MCF 10A (cell line): Measurements from ENCODE around the gene TNIK. TPM values are rescaled to one million over a fixed set of nuclear protein-coding genes. Genes with fewer than 3 reads are reported as not detected.

Experiments
- BruUV-seq: library from RNA; stranded (reverse); fragments of 400-500 nt; replicated peaks from 2 replicates; lab custom pipeline; 2021; lab: Mats Ljungman, UMichigan
- CTCF ChIA-PET: fragments of 300-600 bp; sonication (Branson Sonifier 250); formaldehyde crosslinking; extraction: SDS; loops from one replicate; lab custom pipeline; 2021; ENCODE audit warnings: antibody characterized with exemption, inconsistent platforms; lab: Yijun Ruan, JAX
- POLR2A ChIA-PET: fragments of 300-600, 350-650 bp; sonication (Branson Sonifier 250); formaldehyde crosslinking; extraction: SDS; loops from one replicate; lab custom pipeline; 2020; ENCODE audit warnings: antibody characterized with exemption, inconsistent platforms; lab: Yijun Ruan, JAX
- DNase-seq: peaks from one replicate; pipeline ENCODE4 v3.0.0-alpha.2; 2018; ENCODE audit not compliant: unreplicated experiment
- H3K27ac Mint-ChIP-seq: one replicate; pipeline ENCODE4 v1.8.0; 2022; ENCODE audit warnings: mild to moderate bottlenecking, low read depth, mixed read lengths; ENCODE audit not compliant: unreplicated experiment
- H3K27me3 Mint-ChIP-seq: one replicate; pipeline ENCODE4 v1.8.0; 2022; ENCODE audit warnings: mixed read lengths; ENCODE audit not compliant: insufficient read depth, unreplicated experiment
- H3K36me3 Mint-ChIP-seq: one replicate; pipeline ENCODE4 v1.8.0; 2022; ENCODE audit warnings: mild to moderate bottlenecking, moderate library complexity, mixed read lengths; ENCODE audit not compliant: insufficient read depth, unreplicated experiment
- H3K4me1 Mint-ChIP-seq: one replicate; pipeline ENCODE4 v1.8.0; 2022; ENCODE audit warnings: mixed read lengths; ENCODE audit not compliant: insufficient read depth, unreplicated experiment
- H3K4me3 Mint-ChIP-seq: one replicate; pipeline ENCODE4 v1.8.0; 2022; ENCODE audit warnings: mild to moderate bottlenecking, moderate library complexity, mixed read lengths; ENCODE audit not compliant: unreplicated experiment
- H3K9me3 Mint-ChIP-seq: one replicate; pipeline ENCODE4 v1.8.0; 2022; ENCODE audit warnings: mixed read lengths; ENCODE audit not compliant: unreplicated experiment
- CTCF ChIP-seq: fragments of 200-600 bp; IDR thresholded peaks from one replicate; pipeline ENCODE4 v1.8.0; 2022; ENCODE audit warnings: antibody characterized with exemption, mild to moderate bottlenecking; ENCODE audit not compliant: unreplicated experiment
- intact Hi-C: fragments of 100-400 bp; cut with micrococcal nuclease; formaldehyde crosslinking; loops from 2 replicates; pipeline ENCODE4 v1.14.1; 2022
- total RNA-seq: library from RNA; stranded (reverse); gene quantifications from 2 replicates; pipeline ENCODE4 v1.2.3, GENCODE V29; 2022

TNIK gene
- total RNA-seq, 1 experiment from 2014 or later, result 3.4 TPM

- Mint-ChIP-seq H3K36me3 (no peaks in the 10 kb centered on the region), H3K27ac (no peak overlapping the region), H3K27me3 (no peaks in the 10 kb centered on the region), H3K9me3 (peaks cover 5% of the 10 kb centered on the region), H3K4me3 (no peak overlapping the region), H3K4me1 (peaks cover 13% of the 10 kb centered on the region)
- no peak for DNase-seq
- TF ChIP-seq CTCF, result no peak
- BruUV-seq, result no TSS peak
- ChIA-PET POLR2A (interaction anchor here (0.6 kb wide), 1 partner anchor 16 kb away, joined by 3 read pairs; no protein-coding TSS in a partner anchor), CTCF (interaction anchor here (0.6 to 0.7 kb wide), 3 partner anchors 44 to 699 kb away, joined by 3 to 5 read pairs (median 4); no protein-coding TSS in a partner anchor)
- intact Hi-C loops, result no loop called here
These were observed 145.9 kb downstream of the TNIK start for GRCh38 chr3:171314341-171314740.

GRCh38 chr3:171313702-171314101 lies 146.5 kb downstream of the TNIK start:
- POLR2A ChIA-PET, result interaction anchor here (1.2 kb wide), 1 partner anchor 8 kb away, joined by 5 read pairs; no protein-coding TSS in a partner anchor
- TF ChIP-seq CTCF, result no peak
- Mint-ChIP-seq H3K27ac (no peak overlapping the region), H3K27me3 (no peaks in the 10 kb centered on the region), H3K4me3 (no peak overlapping the region), H3K4me1 (peaks cover 13% of the 10 kb centered on the region), H3K9me3 (peaks cover 5% of the 10 kb centered on the region), H3K36me3 (no peaks in the 10 kb centered on the region)
- CTCF ChIA-PET, result interaction anchor here (0.6 to 1.1 kb wide), 3 partner anchors 109 to 700 kb away, joined by 3 to 4 read pairs (median 4); no protein-coding TSS in a partner anchor
- DNase-seq, result no peak
- intact Hi-C loops, result no loop called here
- no TSS peak for BruUV-seq

GRCh38 chr3:171312741-171313140 lies 147.5 kb downstream of the TNIK start:
- POLR2A ChIA-PET, result interaction anchor here (0.6 to 1.2 kb wide), 2 partner anchors 9 to 48 kb away, joined by 3 to 5 read pairs; no protein-coding TSS in a partner anchor
- Mint-ChIP-seq H3K27me3 (no peaks in the 10 kb centered on the region), H3K36me3 (no peaks in the 10 kb centered on the region), H3K4me3 (no peak overlapping the region), H3K27ac (no peak overlapping the region), H3K4me1 (peaks cover 13% of the 10 kb centered on the region), H3K9me3 (peaks cover 5% of the 10 kb centered on the region)
- BruUV-seq, result no TSS peak
- DNase-seq, result no peak
- CTCF ChIA-PET, result interaction anchor here (0.6 to 1.0 kb wide), 3 partner anchors 14 to 1142 kb away, joined by 3 read pairs; no protein-coding TSS in a partner anchor
- no peak for TF ChIP-seq CTCF
- intact Hi-C loops, result no loop called here

- ChIA-PET CTCF (interaction anchor here (0.6 kb wide), 1 partner anchor 36 kb away, joined by 3 read pairs; no protein-coding TSS in a partner anchor), POLR2A (interaction anchor here (2.1 to 2.6 kb wide), 3 partner anchors 12 to 36 kb away, joined by 11 to 14 read pairs (median 13); no protein-coding TSS in a partner anchor)
- no peak for DNase-seq
- Mint-ChIP-seq H3K4me1 (peaks cover 16% of the 10 kb centered on the region), H3K27me3 (no peaks in the 10 kb centered on the region), H3K27ac (no peak overlapping the region), H3K9me3 (peaks cover 5% of the 10 kb centered on the region), H3K36me3 (no peaks in the 10 kb centered on the region), H3K4me3 (no peak overlapping the region)
- intact Hi-C loops, result no loop called here
- TF ChIP-seq CTCF, result no peak
- no TSS peak for BruUV-seq
These were observed 148.4 kb downstream of the TNIK start for GRCh38 chr3:171311784-171312183.
